Activated CD4-positive, CD25-positive, alpha-beta regulatory T cell (primary cell): Measurements from ENCODE around the gene STAP1.
"Not testable (repeated sequence)": the region's sequence is repeated elsewhere in the genome, so short reads cannot be mapped to it uniquely, and the experiment has no call there.

Experiments used
- DNase-seq, 4 experiments: peaks; one replicate each; lab custom pipeline; 2025; lab: John Stamatoyannopoulos, UW

Gene STAP1

DNA sequence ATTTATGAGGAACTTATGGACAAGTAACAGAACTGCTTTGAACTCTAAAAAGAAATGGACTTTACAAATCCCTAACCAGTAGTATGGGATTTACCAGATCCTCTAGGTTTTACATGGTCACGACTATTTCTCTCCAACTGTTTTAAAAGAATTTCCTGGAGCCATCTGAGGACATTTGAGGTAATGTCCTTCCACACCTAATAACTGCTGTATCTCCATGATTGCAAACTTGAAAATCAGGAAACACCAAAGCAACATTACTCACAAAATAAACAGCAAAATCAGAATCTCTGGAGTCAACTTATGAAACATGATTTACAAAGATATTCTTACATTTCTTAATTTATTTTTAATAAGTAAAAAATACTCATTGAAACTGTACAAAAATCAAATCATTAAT lies 58.0 kb downstream of the STAP1 start:
- DNase-seq = no peak

DNA sequence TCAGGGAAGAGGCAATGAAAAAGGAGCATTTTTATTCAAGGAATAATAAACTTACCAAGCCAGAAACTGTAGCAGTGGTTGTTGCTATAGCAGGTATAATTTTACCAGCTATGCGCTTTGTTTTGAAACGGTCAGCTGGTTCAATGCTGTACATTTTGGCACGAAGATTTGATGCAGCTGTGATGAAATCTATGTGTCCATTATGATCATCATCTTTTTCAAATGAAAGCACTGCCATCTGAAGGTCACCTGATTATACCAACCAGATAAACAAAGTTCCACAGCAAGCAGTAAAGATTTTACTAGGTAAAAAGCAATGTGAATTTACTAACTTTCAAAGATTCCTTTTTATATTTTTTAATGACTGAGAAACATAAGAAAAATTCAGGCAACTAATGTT lies 66.4 kb downstream of the STAP1 start:
- no peak for DNase-seq

DNA sequence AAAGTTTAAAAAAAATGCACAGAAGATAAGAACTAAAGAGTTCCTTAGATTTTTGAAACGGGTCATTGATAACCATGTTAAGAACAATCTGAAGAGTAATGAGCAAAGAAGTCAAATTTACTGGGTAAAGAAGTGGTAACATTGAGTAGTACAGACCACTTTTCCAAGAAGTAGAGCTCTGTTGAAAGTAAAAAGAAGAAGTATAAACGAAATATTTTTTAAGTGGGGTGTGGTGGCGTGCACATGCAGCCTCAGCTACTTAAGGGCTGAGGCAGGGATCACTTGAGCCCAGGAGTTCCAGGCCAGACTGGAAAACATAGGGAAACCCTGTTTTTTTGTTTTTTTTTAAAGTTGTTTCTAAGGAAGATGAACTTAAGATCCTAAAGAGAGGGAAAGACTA lies 74.0 kb downstream of the STAP1 start:
- no peak for DNase-seq

GRCh38 chr4:67634741-67635140 lies 76.2 kb downstream of the STAP1 start:
- DNase-seq = no peak

- no peak for DNase-seq
Observed at GRCh38 chr4:67635331-67635730, 76.8 kb downstream of the STAP1 start.

DNA sequence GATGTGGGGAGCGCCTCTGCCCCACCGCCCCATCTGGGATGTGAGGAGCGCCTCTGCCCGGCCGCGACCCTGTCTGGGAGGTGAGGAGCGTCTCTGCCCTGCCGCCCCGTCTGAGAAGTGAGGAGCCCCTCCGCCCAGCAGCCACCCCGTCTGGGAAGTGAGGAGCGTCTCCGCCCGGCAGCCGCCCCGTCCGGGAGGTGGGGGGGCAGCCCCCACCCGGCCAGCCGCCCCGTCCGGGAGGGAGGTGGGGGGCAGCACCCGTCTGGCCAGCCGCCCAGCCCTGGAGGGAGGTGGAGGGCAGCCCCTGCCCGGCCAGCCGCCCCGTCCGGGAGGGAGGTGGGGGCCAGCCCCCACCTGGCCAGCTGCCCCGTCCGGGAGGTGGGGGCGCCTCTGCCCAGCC lies 78.5 kb downstream of the STAP1 start:
- DNase-seq = not testable (repeated sequence)

GRCh38 chr4:67638136-67638535 lies 79.6 kb downstream of the STAP1 start:
- no peak for DNase-seq

- DNase-seq = no peak
Observed at GRCh38 chr4:67651536-67651935, 93.0 kb downstream of the STAP1 start.
